Left kidney (tissue), 2 donors: Measurements from ENCODE around the gene TOMT. TPM values are rescaled to one million over a fixed set of nuclear protein-coding genes. Genes with fewer than 3 reads are reported as not detected.

Source experiments
- DNase-seq: peaks from one replicate; pipeline ENCODE4 v3.0.0-alpha.2; 2013
- polyA plus RNA-seq: library from polyadenylated mRNA; unstranded; fragments of 120-200 nt; gene quantifications from one replicate; pipeline ENCODE4 v1.2.1, GENCODE V29; 2013; ENCODE audit not compliant: insufficient read length

Gene TOMT
- polyA plus RNA-seq, 1 donor: not detected

GRCh38 chr11:72088076-72088808 is 17.5 kb upstream of the TOMT start:
- no peak for DNase-seq

- peak; percentile 68 for DNase-seq
Measured at GRCh38 chr11:72091292-72091691, 14.4 kb upstream of the TOMT start.

- no peak for DNase-seq
Measured at GRCh38 chr11:72098741-72099140, 7.0 kb upstream of the TOMT start.

DNA sequence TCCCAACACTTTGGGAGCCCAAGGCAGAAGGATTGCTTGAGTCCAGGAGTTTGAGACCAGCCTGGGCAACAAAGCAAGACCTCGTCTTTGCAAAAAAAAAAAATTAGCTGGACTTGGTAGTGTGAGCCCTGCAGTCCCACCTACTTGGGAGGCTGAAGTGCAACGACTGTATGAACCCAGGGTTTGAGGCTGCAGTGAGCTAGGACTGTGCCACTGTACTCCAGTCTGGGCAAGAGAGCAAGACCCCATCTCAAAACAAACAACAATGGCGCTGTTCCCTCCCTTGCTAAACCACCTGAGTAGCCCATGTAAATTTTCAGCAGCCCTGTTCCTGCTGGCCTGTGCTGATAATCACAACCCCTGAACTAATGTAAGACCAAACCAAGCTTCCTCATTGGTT is 5.7 kb upstream of the TOMT start:
- no peak for DNase-seq

DNA sequence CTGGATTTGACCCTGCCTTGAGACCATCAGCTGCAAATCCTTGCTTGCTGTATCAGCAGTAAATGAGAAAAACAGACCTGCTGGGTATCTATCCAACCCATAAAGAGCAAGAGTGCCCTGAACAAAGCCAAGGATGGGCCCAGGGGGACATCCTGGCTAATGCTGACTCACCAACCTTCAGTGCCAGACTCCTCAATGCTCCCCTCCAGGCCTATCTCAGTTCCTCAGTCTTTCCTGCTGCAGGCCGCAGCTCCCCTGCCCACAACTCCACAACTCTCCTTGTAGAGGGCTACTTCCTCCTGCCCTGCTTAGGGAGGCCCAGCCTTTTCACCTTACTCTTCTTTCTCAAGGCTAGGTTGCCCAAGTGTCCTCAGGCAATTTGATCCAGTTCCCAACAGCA is 5.3 kb upstream of the TOMT start:
- no peak for DNase-seq

GRCh38 chr11:72102162-72102561 is 3.6 kb upstream of the TOMT start:
- DNase-seq: no peak

DNA sequence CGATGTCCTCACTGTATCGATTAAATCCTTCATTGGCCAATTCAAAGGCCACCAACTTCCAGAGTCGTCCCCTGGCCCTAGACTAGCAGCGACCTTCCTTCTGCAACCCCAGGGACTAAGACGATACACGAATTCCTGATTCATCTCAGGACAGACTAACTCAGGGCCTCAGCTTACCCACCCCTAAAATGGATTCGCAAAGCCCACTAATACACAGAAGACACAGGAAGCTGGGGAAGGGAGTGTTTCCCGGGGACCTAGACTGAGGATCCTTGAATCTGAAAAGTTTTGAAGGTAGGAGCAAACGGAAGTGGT is 3.1 kb upstream of the TOMT start:
- DNase-seq: no peak

- peak; percentile 99 for DNase-seq
Measured at GRCh38 chr11:72102946-72103753, 2.6 kb upstream of the TOMT start, which contains the start of gene LAMTOR1. TSS of gene LAMTOR1 (minus strand) at chr11:72103297. CDS start at chr11:72103224, 73 bp downstream.

GRCh38 chr11:72103754-72104167 is 2.0 kb upstream of the TOMT start:
- no peak for DNase-seq

DNA sequence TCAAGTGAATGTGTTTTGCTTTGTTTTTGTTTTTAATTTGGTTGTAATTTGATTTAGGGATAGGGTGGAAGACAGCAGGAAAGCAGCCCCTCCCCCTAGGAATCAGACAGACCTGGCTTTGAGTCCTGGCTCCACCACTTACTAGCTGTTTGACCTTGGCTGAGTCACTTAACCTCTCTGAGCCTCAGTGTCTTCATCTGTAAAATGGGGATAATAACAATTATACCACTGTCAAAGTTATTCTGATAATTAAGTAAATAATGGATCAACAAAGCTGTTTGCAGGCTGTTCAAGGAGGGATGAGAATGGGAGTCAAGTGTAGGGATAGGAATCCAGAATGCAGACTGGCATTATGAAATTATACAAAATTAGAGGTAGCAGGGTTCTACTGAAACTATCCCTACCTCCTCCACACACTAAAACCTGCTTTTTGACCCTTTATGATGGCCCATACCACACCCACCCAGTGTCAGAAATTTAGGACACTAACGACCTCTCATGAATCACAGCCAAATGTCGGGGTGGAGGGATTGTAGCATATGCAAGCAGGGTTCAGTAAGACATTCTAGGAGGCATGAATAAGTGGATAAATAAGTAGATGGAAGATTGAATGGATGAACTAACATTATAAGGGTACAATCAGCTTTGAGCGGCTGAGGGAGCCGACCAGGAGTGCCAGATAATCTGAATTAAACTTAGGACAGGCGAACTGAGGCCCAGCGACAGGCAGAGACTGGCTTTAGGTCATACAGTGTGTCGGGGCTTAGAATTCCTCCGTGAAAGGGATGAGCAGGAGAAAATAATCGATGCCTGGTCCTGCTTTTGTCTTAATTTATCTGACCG is 5.8 kb downstream of the TOMT start:
- DNase-seq: no peak

DNA sequence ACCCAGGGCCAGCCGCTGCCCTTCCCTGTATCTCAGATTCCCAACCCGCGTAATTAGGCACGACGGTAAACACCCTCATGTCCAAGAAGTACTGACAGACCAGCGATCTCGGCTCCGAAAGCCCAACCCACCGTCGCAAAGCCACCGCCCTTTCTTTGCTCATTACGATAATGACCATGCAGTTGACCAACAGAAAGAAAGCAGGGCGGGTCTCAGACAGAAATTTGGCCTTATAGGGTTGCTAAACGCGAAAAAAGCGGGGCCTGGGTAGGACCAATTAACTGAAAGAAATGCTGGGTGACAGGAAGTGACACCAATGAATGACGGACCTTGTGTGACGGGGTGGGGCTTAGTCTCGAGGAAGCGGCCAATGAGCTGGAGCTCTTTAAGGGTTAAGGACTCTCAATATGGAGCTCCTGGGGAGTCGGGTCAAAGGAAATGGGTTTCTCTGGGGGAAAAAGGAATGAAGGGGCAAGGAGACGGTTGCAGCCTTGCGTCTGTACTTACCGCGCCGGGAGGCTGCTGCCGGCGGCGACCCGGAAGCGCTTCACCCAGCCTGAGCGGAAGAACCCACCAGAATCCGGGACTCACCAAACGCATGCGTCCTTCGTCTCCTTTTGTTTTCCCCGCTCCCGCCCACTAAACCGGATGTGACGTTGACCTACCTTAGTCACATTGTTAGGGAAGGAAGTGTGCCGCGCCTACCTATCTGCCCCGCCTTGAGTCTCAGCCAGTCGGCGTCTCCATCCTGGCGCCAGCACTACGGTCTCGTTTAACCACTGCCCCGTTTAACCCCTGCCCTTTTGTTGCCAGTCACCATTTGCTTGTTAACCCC is 6.6 kb downstream of the TOMT start, which contains the start of gene ANAPC15:
Gene ANAPC15, minus strand, starts transcription at position 553 of the 835 bp plus-strand sequence. CDS start 1,419 bp downstream, outside the sequence.
- DNase-seq: peak; percentile 100

DNA sequence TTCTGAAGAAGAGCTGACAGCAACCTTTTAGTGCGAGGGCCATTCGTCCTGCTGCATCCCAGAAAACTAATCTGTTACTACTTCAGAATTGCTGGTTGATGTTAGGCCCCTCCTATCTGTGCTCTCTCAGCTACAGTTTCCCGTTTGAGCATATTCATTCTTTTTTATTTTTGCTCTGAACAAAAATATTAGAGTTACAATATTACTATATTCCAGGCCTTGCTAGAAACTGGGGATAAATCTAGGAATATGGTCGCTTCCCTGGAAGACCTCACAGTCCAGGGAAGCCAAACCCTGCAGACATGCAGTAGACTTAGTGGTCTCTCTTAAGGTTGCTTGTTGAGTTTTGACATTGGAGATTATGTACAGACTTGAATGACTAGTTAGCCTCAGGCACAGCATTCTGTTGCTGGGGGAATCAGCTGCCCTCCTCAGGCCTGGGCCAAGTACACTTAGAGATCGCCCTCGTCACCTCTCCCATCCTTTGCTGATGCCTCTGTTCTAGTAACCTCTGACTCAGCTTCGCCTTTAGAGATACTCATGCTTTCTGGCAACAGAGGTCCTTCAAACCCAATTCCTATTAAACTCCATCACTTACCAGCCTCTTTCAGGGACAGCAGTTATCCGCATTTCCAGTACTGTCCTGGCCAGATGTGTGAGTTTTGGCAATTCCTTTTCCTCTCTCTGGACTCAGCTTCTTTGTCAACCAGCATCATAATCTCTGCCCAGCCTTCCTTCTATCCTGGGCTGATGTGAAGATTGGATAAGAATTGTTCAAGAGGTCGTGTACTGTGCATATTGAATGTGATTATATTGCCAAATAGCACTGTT is 7.5 kb downstream of the TOMT start:
- DNase-seq: no peak

DNA sequence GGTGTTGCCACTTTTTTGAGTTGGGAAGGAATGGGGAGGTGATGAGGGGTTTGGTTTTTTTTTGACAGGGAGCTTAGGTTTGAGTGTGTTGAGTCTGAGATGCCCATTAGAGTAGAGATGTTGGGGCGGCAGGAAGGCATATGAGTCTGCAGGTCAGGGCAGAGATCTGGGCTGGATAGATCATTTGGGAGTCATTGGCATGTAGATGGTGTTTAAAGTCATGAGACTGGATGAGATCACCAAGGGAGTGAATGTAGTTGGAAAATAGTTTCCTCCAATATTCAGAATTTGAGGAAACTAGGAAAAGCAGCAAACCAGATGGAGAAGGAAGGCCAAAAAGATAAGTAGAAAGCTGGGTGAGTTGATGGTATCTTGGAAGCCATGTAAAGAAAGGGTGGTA is 8.8 kb downstream of the TOMT start:
- no peak for DNase-seq

- no peak for DNase-seq
Measured at GRCh38 chr11:72116019-72116755, 10.5 kb downstream of the TOMT start.

GRCh38 chr11:72119198-72119597 is 13.5 kb downstream of the TOMT start:
- no peak for DNase-seq

- DNase-seq: no peak
Measured at GRCh38 chr11:72120930-72121329, 15.2 kb downstream of the TOMT start.

- no peak for DNase-seq
Measured at GRCh38 chr11:72122607-72123006, 16.9 kb downstream of the TOMT start.

DNA sequence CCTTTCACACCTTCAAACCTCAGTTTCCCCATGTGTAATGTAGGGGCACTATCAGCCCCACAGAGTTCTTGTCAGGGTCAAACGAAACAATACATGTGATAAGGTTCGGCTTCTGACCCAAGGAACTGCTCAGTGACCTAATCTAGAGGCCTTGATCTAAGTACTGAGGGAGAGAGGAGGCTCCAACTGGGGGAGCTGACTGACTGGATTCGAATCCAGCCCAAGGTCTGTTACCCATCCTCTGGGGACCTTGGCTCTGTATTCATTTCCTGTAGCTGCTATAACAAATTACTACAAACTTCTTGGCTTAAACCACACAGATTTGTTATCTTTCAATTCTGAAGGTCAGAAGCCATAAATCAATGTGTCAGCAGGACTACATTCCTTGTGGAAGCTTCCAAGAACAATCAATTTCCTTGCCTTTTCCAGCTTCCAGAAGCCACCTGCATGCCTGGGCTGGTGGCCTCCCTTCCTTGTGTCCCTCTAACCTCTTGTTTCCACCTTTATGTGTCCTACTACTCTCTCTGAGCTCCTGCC is 17.5 kb downstream of the TOMT start:
- no peak for DNase-seq

- DNase-seq: no peak
Measured at GRCh38 chr11:72124046-72124445, 18.3 kb downstream of the TOMT start.

DNA sequence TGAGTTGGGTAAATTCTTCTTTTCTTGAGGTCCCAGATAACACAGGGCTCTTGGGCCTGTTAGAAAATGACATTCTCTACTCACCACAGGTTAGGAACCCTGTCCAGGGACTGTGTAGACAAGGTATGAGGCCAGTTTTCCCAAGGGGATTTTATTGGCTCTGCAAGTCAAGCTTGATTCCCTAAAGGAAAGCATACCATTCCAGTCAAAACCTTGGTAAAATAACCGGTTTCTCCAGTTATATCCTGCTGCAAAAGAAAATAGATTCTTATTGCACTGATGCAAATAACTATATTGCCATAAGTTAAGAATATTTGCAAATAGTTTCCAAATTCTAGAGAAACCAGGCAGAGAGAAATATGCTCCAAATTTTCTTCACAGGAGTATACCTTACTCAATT is 20.2 kb downstream of the TOMT start:
- no peak for DNase-seq
